Posterior vena cava (tissue), 2 donors: ENCODE results near the gene PRR14. TPM values are rescaled to one million over a fixed set of nuclear protein-coding genes. Genes with fewer than 3 reads are reported as not detected.
"Not testable (repeated sequence)": the region's sequence is repeated elsewhere in the genome, so short reads cannot be mapped to it uniquely, and the experiment has no call there.

Experiments used
- DNase-seq: peaks from one replicate; pipeline ENCODE4 v3.0.0-alpha.2; 2020; ENCODE audit warnings: low spot score
- intact Hi-C, 2 donors: fragments of 100-400 bp; cut with DNase I; formaldehyde crosslinking; loops; one replicate each; pipeline versions ENCODE4 v1.14.1 to v1.14.2; 2022 to 2023
- total RNA-seq, 2 donors: library from RNA; stranded (reverse); fragmentation: NEBNext Ultra II Directional; extraction: Animal tissue kit (Norgen Biotek cat#: 25700); gene quantifications; one replicate each; pipeline ENCODE4 v1.2.1, GENCODE V29; 2021
- donor health status: DM: yes; HTN: yes; CAD: no.
- donor health status: DM: yes; HTN: yes; CAD: no.

PRR14 gene
- total RNA-seq, 2 donors from 2014 or later: 34.5 to 38.5 TPM

GRCh38 chr16:30669026-30669902, 18.5 kb downstream of the PRR14 start:
- no peak for DNase-seq
- intact Hi-C loops: loop anchor here in 1 of 2 donors (10.0 kb wide), 1 partner anchor 506 kb away; no protein-coding TSS in a partner anchor

GRCh38 chr16:30669903-30670824, 19.4 kb downstream of the PRR14 start:
- intact Hi-C loops: loop anchor here in 1 of 2 donors (10.0 kb wide), 1 partner anchor 505 kb away; no protein-coding TSS in a partner anchor
- DNase-seq: no peak

- intact Hi-C loops: loop anchor here in 1 of 2 donors (5.0 kb wide), 1 partner anchor 48 kb away; no protein-coding TSS in a partner anchor
- no peak for DNase-seq
These were observed 24.4 kb downstream of the PRR14 start for GRCh38 chr16:30675143-30675542.

GRCh38 chr16:30677931-30678585, 27.3 kb downstream of the PRR14 start:
- DNase-seq: no peak
- intact Hi-C loops: loop anchor here in 1 of 2 donors (5.0 kb wide), 1 partner anchor 51 kb away; no protein-coding TSS in a partner anchor

- intact Hi-C loops: loop anchor here in 1 of 2 donors (5.0 kb wide), 1 partner anchor 51 kb away; no protein-coding TSS in a partner anchor
- no peak for DNase-seq
These were observed 27.8 kb downstream of the PRR14 start for GRCh38 chr16:30678586-30678970.

DNA sequence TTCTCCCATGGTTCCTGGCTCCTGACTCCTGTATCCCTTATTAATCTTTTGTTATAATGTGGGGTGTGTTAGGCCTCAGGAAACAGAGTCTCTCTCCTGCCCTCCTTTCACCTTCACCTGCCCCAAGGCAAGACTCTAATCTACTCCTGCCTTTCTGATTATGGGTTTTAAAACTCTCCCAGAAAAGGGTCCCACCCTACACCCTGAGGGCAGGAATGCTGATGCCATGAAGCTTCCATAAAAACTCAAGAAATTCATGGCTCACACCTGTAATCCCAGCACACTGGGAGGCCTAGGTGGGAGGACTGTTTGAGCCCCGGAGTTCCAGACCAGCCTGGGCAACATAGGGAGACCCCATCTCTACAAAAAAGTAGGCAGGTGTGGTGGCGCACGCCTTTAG, 29.6 kb downstream of the PRR14 start:
- intact Hi-C loops: no loop called here
- no peak for DNase-seq

GRCh38 chr16:30688701-30689100, 37.9 kb downstream of the PRR14 start:
- intact Hi-C loops: no loop called here

GRCh38 chr16:30691907-30692306, 41.1 kb downstream of the PRR14 start:
- intact Hi-C loops: no loop called here
- no peak for DNase-seq

More at GRCh38 chr16:30688701-30689100, 37.9 kb downstream of the PRR14 start:
- no peak for DNase-seq

DNA sequence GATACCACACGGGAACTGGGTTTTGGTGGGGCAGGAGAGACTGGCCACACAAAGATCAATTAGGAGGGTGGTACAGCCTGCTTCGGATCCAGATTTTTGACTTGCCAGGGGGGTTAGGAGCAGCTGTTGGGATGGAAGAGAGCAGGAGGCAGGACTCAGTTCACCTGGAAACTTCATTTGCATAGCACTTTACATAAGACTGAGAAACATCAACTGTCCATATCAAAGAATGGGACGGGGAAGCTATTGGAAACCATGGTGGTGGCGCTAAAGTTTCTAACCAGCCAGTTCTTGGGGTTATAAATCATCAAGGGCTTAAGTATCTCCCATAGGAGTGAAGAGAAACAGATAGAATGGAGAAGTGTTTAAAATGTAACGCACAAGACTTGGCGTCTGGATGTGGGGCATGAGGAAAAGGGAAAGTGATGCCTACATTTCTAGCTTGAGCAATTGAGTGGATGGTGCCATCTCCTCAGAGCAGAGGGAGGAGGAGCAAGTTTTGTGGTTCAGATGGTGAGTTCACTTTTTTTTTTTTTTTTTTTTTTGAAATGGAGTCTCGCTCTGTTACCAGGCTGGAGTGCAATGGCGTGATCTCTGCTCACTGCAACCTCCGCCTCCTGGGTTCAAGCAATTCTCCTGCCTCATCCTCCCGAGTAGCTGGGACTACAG, 41.8 kb downstream of the PRR14 start:
- DNase-seq: no peak
- intact Hi-C loops: no loop called here

DNA sequence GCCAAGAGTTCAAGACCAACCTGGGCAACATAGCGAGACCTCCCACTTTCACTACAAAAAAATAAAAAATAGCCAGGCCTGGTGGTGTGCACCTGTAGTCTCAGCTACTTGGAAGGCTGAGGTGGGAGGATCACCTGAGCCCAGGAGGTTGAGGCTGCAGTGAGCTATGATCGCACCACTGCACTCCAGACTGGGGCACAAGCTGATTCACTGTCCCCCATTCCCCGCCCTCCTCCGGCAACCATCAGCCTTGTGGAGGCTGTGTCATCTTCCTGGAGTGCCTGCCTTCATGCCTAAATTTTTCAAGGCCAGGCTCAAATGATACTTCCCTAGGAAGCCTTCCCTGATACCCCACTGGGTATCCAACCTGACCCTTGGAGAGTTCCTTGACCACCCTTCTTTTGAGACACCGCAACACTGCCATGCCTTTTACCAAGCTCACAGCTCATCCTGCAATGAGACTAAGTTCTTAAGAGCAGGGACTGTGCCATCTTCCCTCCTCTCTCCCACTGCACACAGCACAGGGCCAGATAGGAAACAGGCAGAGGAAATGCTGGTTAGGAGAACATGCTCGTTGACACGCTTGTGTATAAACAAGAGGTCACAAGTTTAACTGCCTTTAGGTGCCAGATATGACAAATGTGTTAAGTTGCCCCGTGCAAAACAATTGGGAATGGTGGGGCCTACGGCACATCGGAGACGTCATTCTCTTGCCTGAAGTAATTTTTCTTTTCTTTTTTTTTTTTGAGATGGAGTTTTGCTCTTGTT, 44.4 kb downstream of the PRR14 start:
- intact Hi-C loops: no loop called here
- DNase-seq: no peak

- DNase-seq, intact Hi-C loops: not testable (repeated sequence)
These were observed 45.9 kb downstream of the PRR14 start for GRCh38 chr16:30696646-30697045.

GRCh38 chr16:30697264-30698138, 46.7 kb downstream of the PRR14 start:
- DNase-seq: no peak
- intact Hi-C loops: no loop called here

DNA sequence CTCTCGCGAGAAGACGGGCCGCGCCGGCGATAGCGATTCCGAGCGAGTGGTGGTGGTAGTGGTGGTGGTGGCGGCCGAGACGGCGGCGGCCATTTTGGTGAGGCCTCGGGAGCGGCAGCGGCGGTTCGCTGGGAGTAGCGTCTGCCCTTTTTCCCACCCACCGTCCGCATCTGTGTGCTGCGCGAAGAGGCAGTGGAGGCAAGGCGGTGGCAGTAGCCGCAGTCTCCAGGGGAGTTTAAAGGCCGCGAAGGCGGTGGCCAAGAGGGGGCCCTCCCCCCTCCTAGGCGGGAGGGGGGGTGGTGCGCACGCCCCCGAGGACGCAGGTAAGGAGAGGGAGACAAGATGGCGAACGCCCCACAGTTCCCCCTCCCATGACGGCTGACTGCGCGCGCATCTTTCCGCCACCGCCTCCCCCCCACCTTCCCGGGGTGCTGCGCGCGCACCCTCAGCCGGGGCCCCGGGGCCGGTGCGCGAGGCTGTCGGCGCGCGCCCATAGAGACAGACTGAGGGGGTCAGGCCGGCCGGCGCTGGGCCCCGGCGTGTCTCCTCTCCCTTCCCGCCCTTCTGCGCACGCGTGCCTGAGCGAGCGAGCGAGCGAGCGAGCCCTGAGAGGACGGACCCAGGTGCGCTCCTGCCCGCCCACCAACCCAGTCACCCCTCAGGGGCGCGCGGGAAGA, 47.5 kb downstream of the PRR14 start:
- DNase-seq: peak; percentile 100
- intact Hi-C loops: no loop called here

GRCh38 chr16:30698816-30699614, 48.3 kb downstream of the PRR14 start, which contains the start of gene SRCAP:
Gene SRCAP, plus strand, starts transcription at chr16:30699171. Its CDS starts 1,654 bp downstream, at chr16:30700825.
- peak; percentile 95 for DNase-seq
- intact Hi-C loops: no loop called here

GRCh38 chr16:30699615-30700099, 48.9 kb downstream of the PRR14 start:
- intact Hi-C loops: loop anchor here in 1 of 2 donors (2.0 kb wide), 1 partner anchor 43 kb away; no protein-coding TSS in a partner anchor
- DNase-seq: no peak
